Activated CD4-positive, alpha-beta memory T cell treated with anti-CD3 and anti-CD28 coated beads for 36 hours (primary cell): ENCODE results near the gene SREBF1. TPM values are rescaled to one million over a fixed set of nuclear protein-coding genes. Genes with fewer than 3 reads are reported as not detected.

Experiments used
- CTCF ChIA-PET: fragments of 350-600 bp; sonication (Branson Sonifier 250); formaldehyde crosslinking; loops from one replicate; lab custom pipeline; 2021; ENCODE audit warnings: antibody characterized with exemption, inconsistent platforms; lab: Charles Lee
- POLR2A ChIA-PET: fragments of 350-600 bp; sonication (Branson Sonifier 250); formaldehyde crosslinking; loops from one replicate; lab custom pipeline; 2021; ENCODE audit warnings: antibody characterized with exemption; lab: Charles Lee
- DNase-seq: peaks from one replicate; pipeline ENCODE4 v3.0.0-alpha.2; 2020
- H3K27ac Mint-ChIP-seq: one replicate; pipeline ENCODE4 v1.8.0; 2021; ENCODE audit warnings: mixed read lengths
- H3K27me3 Mint-ChIP-seq: one replicate; pipeline ENCODE4 v1.8.0; 2021; ENCODE audit warnings: mixed read lengths
- H3K36me3 Mint-ChIP-seq: one replicate; pipeline ENCODE4 v1.8.0; 2021; ENCODE audit warnings: mixed read lengths
- H3K4me1 Mint-ChIP-seq: one replicate; pipeline ENCODE4 v1.8.0; 2021; ENCODE audit warnings: low read depth, mixed read lengths
- H3K4me3 Mint-ChIP-seq: one replicate; pipeline ENCODE4 v1.8.0; 2021; ENCODE audit warnings: mild to moderate bottlenecking, mixed read lengths
- H3K9me3 Mint-ChIP-seq: one replicate; pipeline ENCODE4 v1.8.0; 2021; ENCODE audit warnings: mixed read lengths
- intact Hi-C: fragments of 100-400 bp; cut with micrococcal nuclease; formaldehyde crosslinking; loops from one replicate; pipeline ENCODE4 v1.15.1; 2023
- total RNA-seq, 2 experiments: library from RNA; stranded (reverse); gene quantifications; one replicate each; pipeline ENCODE4 v1.2.3, GENCODE V29; 2021

SREBF1 gene
- total RNA-seq, 2 experiments from 2014 or later = 93.7 to 106 TPM

- CTCF ChIA-PET = interaction anchor here (0.7 to 9.5 kb wide), 6 partner anchors 13 to 44 kb away, joined by 3 to 173 read pairs (median 8); partner anchors contain the start of gene SREBF1
- Mint-ChIP-seq H3K4me3 (no peak overlapping the region), H3K36me3 (peaks cover 52% of the 10 kb centered on the region), H3K27ac (peak overlapping the region; percentile 10), H3K4me1 (peaks cover 7% of the 10 kb centered on the region), H3K27me3 (no peaks in the 10 kb centered on the region), H3K9me3 (no peaks in the 10 kb centered on the region)
- POLR2A ChIA-PET = interaction anchor here (1.3 to 3.0 kb wide), 3 partner anchors 10 to 22 kb away, joined by 5 to 10 read pairs (median 9); partner anchors contain the start of gene SREBF1
- intact Hi-C loops = no loop called here
- no peak for DNase-seq
Measured at GRCh38 chr17:17814162-17815061, 22.4 kb downstream of the SREBF1 start.

- POLR2A ChIA-PET = interaction anchor here (1.3 to 3.0 kb wide), 2 partner anchors 11 to 22 kb away, joined by 5 to 10 read pairs; partner anchors contain the start of gene SREBF1
- H3K27me3 Mint-ChIP-seq = no peaks in the 10 kb centered on the region
Measured at GRCh38 chr17:17813725-17814095, 23.1 kb downstream of the SREBF1 start.

GRCh38 chr17:17813055-17813724 is 23.6 kb downstream of the SREBF1 start:
- no peaks in the 10 kb centered on the region for H3K9me3 Mint-ChIP-seq
- H3K27ac Mint-ChIP-seq = peak overlapping the region; percentile 38
- no peaks in the 10 kb centered on the region for H3K27me3 Mint-ChIP-seq
- no peak for DNase-seq
- H3K36me3 Mint-ChIP-seq = peaks cover 41% of the 10 kb centered on the region
- intact Hi-C loops = no loop called here
- H3K4me3 Mint-ChIP-seq = no peak overlapping the region
- ChIA-PET CTCF (interaction anchor here (0.7 to 9.5 kb wide), 16 partner anchors 8 to 220 kb away, joined by 3 to 173 read pairs (median 6); partner anchors contain the start of gene SREBF1), POLR2A (interaction anchor here (1.1 to 3.0 kb wide), 2 partner anchors 23 to 28 kb away, joined by 3 to 10 read pairs; partner anchors contain the start of gene SREBF1)
- peaks cover 4% of the 10 kb centered on the region for H3K4me1 Mint-ChIP-seq

More at GRCh38 chr17:17813725-17814095, 23.1 kb downstream of the SREBF1 start:
- no peak for DNase-seq
- CTCF ChIA-PET = interaction anchor here (0.7 to 9.5 kb wide), 10 partner anchors 9 to 220 kb away, joined by 3 to 173 read pairs (median 8); partner anchors contain the start of gene SREBF1
- intact Hi-C loops = no loop called here
- H3K9me3 Mint-ChIP-seq = no peaks in the 10 kb centered on the region
- no peak overlapping the region for H3K4me3 Mint-ChIP-seq
- H3K27ac Mint-ChIP-seq = no peak overlapping the region
- peaks cover 6% of the 10 kb centered on the region for H3K4me1 Mint-ChIP-seq
- peaks cover 45% of the 10 kb centered on the region for H3K36me3 Mint-ChIP-seq

DNA sequence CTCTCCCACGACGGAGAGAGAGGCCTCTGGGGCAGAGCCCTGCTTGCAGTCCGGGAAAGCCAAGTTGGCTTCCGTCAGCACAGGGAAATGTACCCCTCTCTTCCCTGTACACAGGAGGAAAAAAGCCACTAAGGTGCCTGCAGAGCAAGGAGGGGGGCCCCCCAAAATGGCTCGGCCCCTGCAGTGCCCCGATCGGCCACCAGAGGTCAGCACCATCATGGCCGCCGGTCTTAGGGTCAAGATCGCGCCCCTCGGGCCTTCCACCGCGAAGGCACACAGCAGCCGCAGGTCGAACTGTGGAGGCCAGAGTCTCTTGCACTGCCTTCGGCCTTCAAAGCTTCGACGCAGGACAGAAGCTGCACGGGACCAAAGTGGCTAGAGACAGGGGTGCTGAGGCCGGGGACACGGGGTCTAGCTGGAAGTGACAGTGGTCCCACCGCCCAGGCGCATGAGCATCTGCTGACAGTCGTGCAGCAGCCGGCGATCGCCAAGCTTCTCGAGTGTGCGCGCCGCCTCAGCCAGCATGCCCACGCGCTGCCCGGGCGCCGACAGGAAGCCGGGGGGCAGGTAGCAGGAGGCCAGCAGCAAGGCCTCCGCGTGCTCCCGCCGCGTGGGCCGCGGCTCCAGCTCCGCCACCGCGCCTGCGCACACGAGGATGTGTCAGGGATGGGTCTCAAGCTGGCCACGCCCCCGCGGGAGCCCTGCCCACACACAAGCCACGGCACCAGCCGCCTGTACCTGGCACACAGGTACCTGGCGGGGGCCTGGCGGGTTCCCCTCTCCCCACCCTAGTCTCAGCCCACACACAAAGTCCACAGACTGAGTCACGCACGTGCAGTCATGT is 24.4 kb downstream of the SREBF1 start:
- peaks cover 36% of the 10 kb centered on the region for H3K36me3 Mint-ChIP-seq
- H3K4me3 Mint-ChIP-seq = no peak overlapping the region
- ChIA-PET POLR2A (interaction anchor here (1.1 to 3.0 kb wide), 2 partner anchors 23 to 29 kb away, joined by 3 to 10 read pairs; partner anchors contain the start of gene SREBF1), CTCF (interaction anchor here (0.7 to 9.5 kb wide), 19 partner anchors 8 to 221 kb away, joined by 3 to 173 read pairs (median 5); partner anchors contain the start of gene SREBF1)
- DNase-seq = peak; percentile 73
- no peaks in the 10 kb centered on the region for H3K9me3 Mint-ChIP-seq
- H3K27ac Mint-ChIP-seq = peak overlapping the region; percentile 38
- H3K4me1 Mint-ChIP-seq = peaks cover 4% of the 10 kb centered on the region
- H3K27me3 Mint-ChIP-seq = no peaks in the 10 kb centered on the region
- intact Hi-C loops = loop anchor here (1.0 kb wide), 2 partner anchors 48 to 107 kb away; no protein-coding TSS in a partner anchor

DNA sequence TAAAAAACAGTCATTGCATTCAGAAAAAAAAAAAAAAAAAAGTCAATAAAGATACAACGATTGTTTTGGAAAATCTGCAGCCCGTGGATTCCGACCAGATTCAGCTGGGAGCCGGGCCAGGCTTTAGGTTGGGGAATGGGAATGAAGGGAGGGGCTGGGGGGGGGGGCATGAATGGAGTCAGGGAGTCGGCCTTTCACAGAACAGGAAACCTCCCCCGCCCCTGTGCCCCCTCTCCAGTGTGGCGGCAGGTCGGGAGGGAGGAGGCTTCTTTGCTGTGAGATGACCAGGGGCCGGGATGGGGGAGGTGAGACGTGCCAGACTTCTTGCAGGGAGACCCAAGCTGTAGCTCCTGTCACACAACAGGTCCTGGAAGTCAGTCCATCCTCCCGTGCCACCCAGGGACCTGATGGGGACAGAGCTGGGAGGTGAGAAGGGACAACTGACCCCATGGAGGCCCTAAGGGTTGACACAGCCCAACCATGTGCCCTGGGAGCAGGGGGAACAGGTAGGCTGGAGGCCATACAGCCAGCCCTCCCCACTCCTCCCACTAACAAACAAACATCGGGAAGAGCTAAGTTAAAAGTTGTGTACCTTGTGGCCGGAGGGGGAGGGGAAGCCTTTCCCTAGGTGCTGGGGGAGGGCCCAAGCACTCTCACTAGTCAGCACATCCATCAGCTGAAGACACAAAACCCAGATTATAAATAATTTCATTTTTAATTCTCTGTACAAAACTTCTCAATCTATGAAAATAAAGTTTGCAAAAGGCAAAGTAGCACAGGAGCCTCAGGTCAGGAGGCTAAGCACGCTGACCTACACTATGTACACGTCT is 25.2 kb downstream of the SREBF1 start:
- Mint-ChIP-seq H3K9me3 (no peaks in the 10 kb centered on the region), H3K36me3 (peaks cover 28% of the 10 kb centered on the region), H3K27ac (no peak overlapping the region), H3K27me3 (no peaks in the 10 kb centered on the region), H3K4me1 (peaks cover 4% of the 10 kb centered on the region), H3K4me3 (no peak overlapping the region)
- POLR2A ChIA-PET = interaction anchor here (0.6 to 3.0 kb wide), 2 partner anchors 19 to 24 kb away, joined by 3 to 10 read pairs; partner anchors contain the start of gene SREBF1
- intact Hi-C loops = loop anchor here (1.0 kb wide), 2 partner anchors 49 to 108 kb away; no protein-coding TSS in a partner anchor
- no peak for DNase-seq
- CTCF ChIA-PET = interaction anchor here (0.8 to 9.5 kb wide), 15 partner anchors 9 to 222 kb away, joined by 3 to 173 read pairs (median 4); no protein-coding TSS in a partner anchor

GRCh38 chr17:17810895-17811248 is 25.9 kb downstream of the SREBF1 start:
- ChIA-PET CTCF (interaction anchor here (1.2 to 9.5 kb wide), 4 partner anchors 25 to 223 kb away, joined by 3 to 173 read pairs (median 12); no protein-coding TSS in a partner anchor), POLR2A (interaction anchor here (3.0 kb wide), 1 partner anchor 25 kb away, joined by 10 read pairs; the partner anchor contains the start of gene SREBF1)
- no peak for DNase-seq
- Mint-ChIP-seq H3K27me3 (no peaks in the 10 kb centered on the region), H3K36me3 (peaks cover 24% of the 10 kb centered on the region), H3K9me3 (no peaks in the 10 kb centered on the region), H3K4me1 (peaks cover 4% of the 10 kb centered on the region), H3K27ac (no peak overlapping the region), H3K4me3 (no peak overlapping the region)
- intact Hi-C loops = no loop called here

- H3K4me3 Mint-ChIP-seq = no peak overlapping the region
- POLR2A ChIA-PET = interaction anchor here (1.4 kb wide), 1 partner anchor 44 kb away, joined by 3 read pairs; no protein-coding TSS in a partner anchor
- DNase-seq = no peak
- peaks cover 21% of the 10 kb centered on the region for H3K36me3 Mint-ChIP-seq
- peaks cover 4% of the 10 kb centered on the region for H3K4me1 Mint-ChIP-seq
- intact Hi-C loops = no loop called here
- no peaks in the 10 kb centered on the region for H3K27me3 Mint-ChIP-seq
- no peaks in the 10 kb centered on the region for H3K9me3 Mint-ChIP-seq
- CTCF ChIA-PET = interaction anchor here (9.5 kb wide), 1 partner anchor 48 kb away, joined by 173 read pairs; no protein-coding TSS in a partner anchor
- no peak overlapping the region for H3K27ac Mint-ChIP-seq
Measured at GRCh38 chr17:17810084-17810894, 26.5 kb downstream of the SREBF1 start.

DNA sequence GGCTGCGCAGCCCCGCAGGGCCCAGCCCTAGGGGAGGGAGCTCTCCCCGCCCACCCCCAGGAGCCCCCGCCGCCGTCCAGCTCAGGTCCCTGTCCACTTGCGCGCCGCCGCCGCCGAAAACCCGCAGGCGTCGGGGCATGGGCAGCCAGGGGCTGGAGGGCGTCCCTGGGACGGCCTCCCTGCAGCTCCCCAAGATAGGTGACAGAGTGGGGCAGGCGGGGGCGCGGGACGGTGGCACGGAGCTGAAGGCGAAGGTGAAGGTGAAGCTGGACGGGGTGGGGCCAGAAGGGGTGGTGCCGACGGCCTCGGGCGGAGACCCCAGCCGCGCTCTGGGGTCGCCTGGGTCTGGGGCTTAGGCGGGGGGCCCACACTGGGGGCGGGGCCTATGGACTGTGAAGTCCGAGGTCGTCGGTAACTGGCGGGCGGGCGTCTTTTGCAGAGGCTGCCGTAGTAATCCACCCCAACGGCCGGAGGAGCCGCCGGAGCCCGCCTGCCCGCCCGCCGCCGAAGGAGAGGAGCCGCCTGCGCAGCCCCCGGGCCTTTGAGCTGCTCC is 27.2 kb downstream of the SREBF1 start:
- intact Hi-C loops = no loop called here
- H3K27ac Mint-ChIP-seq = no peak overlapping the region
- ChIA-PET POLR2A (interaction anchor here (1.0 to 1.4 kb wide), 2 partner anchors 26 to 44 kb away, joined by 3 read pairs; no protein-coding TSS in a partner anchor), CTCF (interaction anchor here (9.5 kb wide), 1 partner anchor 49 kb away, joined by 173 read pairs; no protein-coding TSS in a partner anchor)
- no peak overlapping the region for H3K4me3 Mint-ChIP-seq
- peaks cover 18% of the 10 kb centered on the region for H3K36me3 Mint-ChIP-seq
- no peaks in the 10 kb centered on the region for H3K27me3 Mint-ChIP-seq
- no peak for DNase-seq
- peaks cover 4% of the 10 kb centered on the region for H3K4me1 Mint-ChIP-seq
- H3K9me3 Mint-ChIP-seq = no peaks in the 10 kb centered on the region

DNA sequence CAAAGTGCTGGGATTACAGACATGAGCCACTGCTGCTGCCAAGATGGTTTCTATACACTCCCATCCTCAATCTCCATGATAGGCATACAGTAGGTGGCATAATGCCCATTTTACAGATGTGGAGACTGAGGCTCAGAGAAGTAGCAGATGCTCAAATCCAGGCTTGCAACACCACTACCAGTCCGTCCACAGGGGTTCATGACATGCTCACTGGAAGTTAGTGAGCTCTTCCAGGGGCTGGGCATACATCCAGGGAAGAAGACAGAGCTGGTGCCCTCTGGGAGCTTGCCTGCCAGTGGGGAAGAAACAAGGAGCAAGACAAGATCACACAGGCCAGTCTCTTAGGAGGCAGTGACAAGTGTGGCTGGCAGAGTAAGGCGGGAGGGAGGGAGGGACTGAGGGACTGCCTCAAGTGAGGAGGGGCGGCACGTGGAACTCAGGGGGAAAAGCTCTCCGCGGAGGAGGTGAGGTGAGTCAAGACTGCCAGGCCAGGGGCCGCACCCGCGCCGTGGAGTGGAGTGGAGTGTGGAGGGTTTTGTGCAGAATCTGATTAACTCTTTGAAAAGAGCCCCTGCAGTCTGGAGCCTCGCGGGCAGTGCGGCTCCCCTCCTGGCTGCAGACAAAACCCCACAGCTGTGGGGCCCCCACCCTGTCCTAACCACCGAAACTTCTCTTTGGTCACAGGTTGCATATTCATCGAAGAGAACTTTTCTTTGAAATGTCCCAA is 27.9 kb downstream of the SREBF1 start:
- H3K4me1 Mint-ChIP-seq = peaks cover 4% of the 10 kb centered on the region
- H3K9me3 Mint-ChIP-seq = no peaks in the 10 kb centered on the region
- peak; percentile 26 for DNase-seq
- H3K36me3 Mint-ChIP-seq = peaks cover 18% of the 10 kb centered on the region
- ChIA-PET POLR2A (interaction anchor here (1.0 to 1.4 kb wide), 3 partner anchors 27 to 45 kb away, joined by 3 read pairs; no protein-coding TSS in a partner anchor), CTCF (interaction anchor here (1.2 to 9.5 kb wide), 2 partner anchors 50 to 127 kb away, joined by 4 to 173 read pairs; no protein-coding TSS in a partner anchor)
- no peaks in the 10 kb centered on the region for H3K27me3 Mint-ChIP-seq
- no peak overlapping the region for H3K27ac Mint-ChIP-seq
- no peak overlapping the region for H3K4me3 Mint-ChIP-seq
- intact Hi-C loops = no loop called here
